ENCODE results near the gene CDH13. TPM values are rescaled to one million over a fixed set of nuclear protein-coding genes. Genes with fewer than 3 reads are reported as not detected.
A peak's percentile ranks its signal among the peaks of the same experiment; 100 is the strongest.

CDH13 gene
- total RNA-seq, 4 donors from 2014 or later: 2.0 to 6.6 (median 4.1) TPM; not detected in 1

DNA sequence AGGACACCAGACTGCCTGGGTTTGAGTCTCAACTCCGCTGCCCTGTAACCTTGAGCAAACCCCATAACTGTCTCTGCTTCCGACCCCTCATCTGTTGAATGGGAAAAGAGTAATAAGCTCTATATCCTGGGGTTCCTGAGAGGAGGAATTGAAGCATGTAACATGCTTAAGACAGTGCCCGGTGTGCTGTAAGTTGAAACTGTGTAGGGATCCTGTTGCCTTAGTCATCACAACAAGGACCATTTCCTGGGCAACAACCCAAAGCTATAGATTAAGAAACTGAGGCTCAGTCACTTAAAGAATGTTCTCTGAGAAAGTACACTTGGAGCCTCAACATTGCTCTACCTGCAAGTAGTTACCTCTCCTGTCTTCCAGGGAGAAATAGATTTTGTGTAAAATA lies 23.0 kb downstream of the CDH13 start:
- no peaks in the 10 kb centered on the region for H3K36me3 ChIP-seq
- H3K27ac ChIP-seq: no peak overlapping the region
- peaks cover 0 to 17% (median 6%) of the 10 kb centered on the region in 4 donors for H3K4me1 ChIP-seq
- H3K9me3 ChIP-seq: no peaks in the 10 kb centered on the region
- TF ChIP-seq POLR2A (IDR thresholded peaks at IDR 0.05) (no peak), CTCF (IDR thresholded peaks at IDR 0.05) (no peak)
- DNase-seq: no peak
- H3K27me3 ChIP-seq: no peaks in the 10 kb centered on the region
- H3K4me3 ChIP-seq: no peak overlapping the region

GRCh38 chr16:82650804-82651203 lies 24.0 kb downstream of the CDH13 start:
- Histone ChIP-seq H3K27me3 (no peaks in the 10 kb centered on the region), H3K9me3 (no peaks in the 10 kb centered on the region), H3K36me3 (no peaks in the 10 kb centered on the region), H3K4me1 (peaks cover 0 to 21% (median 6%) of the 10 kb centered on the region in 4 donors), H3K27ac (no peak overlapping the region), H3K4me3 (no peak overlapping the region)
- DNase-seq: no peak
- TF ChIP-seq CTCF (IDR thresholded peaks at IDR 0.05) (no peak), POLR2A (IDR thresholded peaks at IDR 0.05) (no peak)

DNA sequence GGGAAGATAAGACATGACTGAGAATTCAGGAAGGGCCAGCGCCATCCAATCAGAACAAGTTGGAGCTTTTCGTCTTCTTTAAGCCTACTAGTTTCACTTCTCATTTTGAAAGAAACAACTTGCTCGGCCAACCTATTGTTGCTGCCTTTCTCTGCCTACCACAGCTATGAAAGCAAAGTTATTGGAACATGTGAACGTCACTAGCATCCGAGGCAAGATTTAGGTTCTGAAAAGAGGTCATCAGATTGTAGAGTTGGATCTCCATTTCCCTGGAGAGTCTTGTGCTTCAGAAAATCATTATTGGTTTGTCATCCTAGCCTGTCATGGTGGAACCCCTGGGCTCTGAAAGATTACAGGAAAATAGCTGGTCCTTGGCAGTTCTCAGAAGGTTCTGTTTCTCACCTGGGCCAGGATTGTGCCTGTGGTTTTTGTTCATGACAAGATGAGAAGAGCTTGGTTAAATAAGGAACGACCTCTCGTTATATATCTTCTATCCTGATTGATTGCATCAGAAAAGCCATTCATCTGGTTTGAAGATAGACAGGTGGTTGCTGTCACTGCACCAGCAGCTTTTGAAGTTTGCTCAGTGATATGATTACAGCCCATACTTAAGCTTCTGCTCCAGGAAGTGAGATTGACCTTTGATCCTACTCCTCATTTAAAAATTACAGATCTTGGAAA lies 25.3 kb downstream of the CDH13 start:
- peak overlapping the region in 3 of 4 donors; percentile 4 to 55 (median 37) for H3K27ac ChIP-seq
- no peaks in the 10 kb centered on the region for H3K36me3 ChIP-seq
- no peak overlapping the region for H3K4me3 ChIP-seq
- peak in 2 of 3 donors; percentile 41 to 58 for DNase-seq
- no peak for TF ChIP-seq POLR2A (IDR thresholded peaks at IDR 0.05)
- no peak for TF ChIP-seq CTCF (IDR thresholded peaks at IDR 0.05)
- H3K4me1 ChIP-seq: peaks cover 0 to 21% (median 6%) of the 10 kb centered on the region in 4 donors
- H3K27me3 ChIP-seq: no peaks in the 10 kb centered on the region
- no peaks in the 10 kb centered on the region for H3K9me3 ChIP-seq

GRCh38 chr16:82652826-82653225 lies 26.1 kb downstream of the CDH13 start:
- Histone ChIP-seq H3K27ac (peak overlapping the region in 1 of 4 donors; percentile 34), H3K4me1 (peaks cover 0 to 21% (median 6%) of the 10 kb centered on the region in 4 donors), H3K9me3 (no peaks in the 10 kb centered on the region), H3K4me3 (no peak overlapping the region), H3K36me3 (no peaks in the 10 kb centered on the region), H3K27me3 (no peaks in the 10 kb centered on the region)
- TF ChIP-seq POLR2A (IDR thresholded peaks at IDR 0.05) (no peak), CTCF (IDR thresholded peaks at IDR 0.05) (no peak)
- DNase-seq: no peak

GRCh38 chr16:82653550-82654511 lies 27.1 kb downstream of the CDH13 start:
- peak in 2 of 3 donors; percentile 52 to 55 for DNase-seq
- Histone ChIP-seq H3K4me1 (peaks cover 0 to 21% (median 6%) of the 10 kb centered on the region in 4 donors), H3K36me3 (no peaks in the 10 kb centered on the region), H3K27me3 (no peaks in the 10 kb centered on the region), H3K4me3 (no peak overlapping the region), H3K9me3 (no peaks in the 10 kb centered on the region), H3K27ac (peak overlapping the region; percentile 19 to 61 (median 43))
- TF ChIP-seq CTCF (IDR thresholded peaks at IDR 0.05) (no peak), POLR2A (IDR thresholded peaks at IDR 0.05) (no peak)

Data from Peyer's patch (tissue), 4 donors.